ENCODE data around the gene DSTN. TPM values are rescaled to one million over a fixed set of nuclear protein-coding genes. Genes with fewer than 3 reads are reported as not detected.
A peak's percentile ranks its signal among the peaks of the same experiment; 100 is the strongest.

The DSTN gene
- total and polyA plus RNA-seq, 2 of the 4 experiments (the other 2 are of a cell fraction) = 221 to 269 TPM

DNA sequence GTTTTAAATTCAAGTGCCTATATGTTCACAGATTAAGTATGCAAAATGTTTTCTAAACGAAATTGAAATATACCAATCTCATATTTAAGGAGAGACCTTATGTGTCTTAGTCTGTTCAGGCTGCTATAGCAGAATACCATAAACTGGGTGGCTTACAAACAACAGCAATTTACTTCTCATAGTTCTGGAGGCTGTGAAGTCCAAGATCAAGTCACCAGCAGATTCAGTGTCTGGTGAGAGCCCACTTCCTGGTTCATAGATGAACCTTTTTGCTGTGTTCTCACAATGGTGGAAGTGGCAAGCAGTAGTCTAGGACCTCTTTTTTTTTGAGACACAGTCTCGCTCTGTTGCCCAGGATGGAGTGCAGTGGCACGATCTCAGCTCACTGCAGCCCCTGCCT is 3.5 kb upstream of the DSTN start:
- WGBS, 2 experiments (ENCODE audit: extremely low coverage in 2 of 2, insufficient read length in 1 of 2) = no CpG with 5 or more reads among the region's 3 CpGs
- H2BK5ac ChIP-seq (ENCODE audit: low read depth, low read length, poor library complexity, severe bottlenecking) = no peak overlapping the region
- H4K91ac ChIP-seq (ENCODE audit: insufficient read depth, low read depth, low read length) = no peak overlapping the region
- H3K36me3 ChIP-seq (ENCODE audit: control insufficient read depth, insufficient read depth, low read length) = no peaks in the 10 kb centered on the region
- dilution Hi-C loops (cut with HindIII; ENCODE audit: low sequenced_read_pairs, unreplicated experiment) = no loop called here
- peaks cover 9% of the 10 kb centered on the region for H3K4me1 ChIP-seq (ENCODE audit: control insufficient read depth, insufficient read depth, low read length)
- no peak overlapping the region for H2AK9ac ChIP-seq (replicated peaks; ENCODE audit: low read depth, low read length, poor library complexity)
- H3K56ac ChIP-seq (ENCODE audit: extremely low read depth, insufficient read depth, low read length) = no peak overlapping the region
- H4K20me1 ChIP-seq (ENCODE audit: insufficient read depth, low read length) = peaks cover 10% of the 10 kb centered on the region
- peaks cover 5% of the 10 kb centered on the region; the same call in 1 of the 2 replicates for H3K9me1 ChIP-seq (ENCODE audit: insufficient read depth, low read length)
- H2BK120ac ChIP-seq (ENCODE audit: low read depth, low read length) = no peak overlapping the region
- H3K23ac ChIP-seq (ENCODE audit: low read depth, low read length) = no peak overlapping the region
- intact Hi-C loops (cut with micrococcal nuclease) = no loop called here
- H2BK15ac ChIP-seq (ENCODE audit: low read depth, low read length) = no peak overlapping the region
- H2BK20ac ChIP-seq (ENCODE audit: low read depth, low read length) = 0 out of 2 replicates have a peak overlapping the region, but pooled peaks have one; percentile 20
- no peak overlapping the region for H2AFZ ChIP-seq (replicated peaks; ENCODE audit: low read length, poor library complexity)
- ChIA-PET CTCF (interaction anchor here (0.7 kb wide), 1 partner anchor 62 kb away, joined by 4 read pairs; no protein-coding TSS in a partner anchor), POLR2A (ENCODE audit: unreplicated experiment) (no interaction called here)
- no peak overlapping the region for H3K27ac ChIP-seq (ENCODE audit: insufficient read depth, low read length)
- TF ChIP-seq FOS (IDR thresholded peaks at IDR 0.05; ENCODE audit: low read depth, low read length) (no peak), NFE2L2 (IDR thresholded peaks at IDR 0.05; ENCODE audit: low read depth, low read length) (no peak), POLR2A (IDR thresholded peaks at IDR 0.05; ENCODE audit: low read depth, low read length) (no peak), MAFK (IDR thresholded peaks at IDR 0.05; ENCODE audit: low read depth, low read length) (no peak), CEBPB (IDR thresholded peaks at IDR 0.05; ENCODE audit: low read depth, low read length) (no peak), RCOR1 (IDR thresholded peaks at IDR 0.05; ENCODE audit: insufficient replicate concordance, low read length) (no peak), MAZ (IDR thresholded peaks at IDR 0.05; ENCODE audit: borderline replicate concordance, low read depth, low read length) (no peak), BHLHE40 (IDR thresholded peaks at IDR 0.05; ENCODE audit: low read depth, low read length) (no peak), MXI1 (IDR thresholded peaks at IDR 0.05; ENCODE audit: borderline replicate concordance, low read depth, low read length) (no peak), RAD21 (IDR thresholded peaks at IDR 0.05; ENCODE audit: low read length) (no peak), RFX5 (IDR thresholded peaks at IDR 0.05; ENCODE audit: low read depth, low read length) (no peak)
- TF ChIP-seq, protein P1, sequence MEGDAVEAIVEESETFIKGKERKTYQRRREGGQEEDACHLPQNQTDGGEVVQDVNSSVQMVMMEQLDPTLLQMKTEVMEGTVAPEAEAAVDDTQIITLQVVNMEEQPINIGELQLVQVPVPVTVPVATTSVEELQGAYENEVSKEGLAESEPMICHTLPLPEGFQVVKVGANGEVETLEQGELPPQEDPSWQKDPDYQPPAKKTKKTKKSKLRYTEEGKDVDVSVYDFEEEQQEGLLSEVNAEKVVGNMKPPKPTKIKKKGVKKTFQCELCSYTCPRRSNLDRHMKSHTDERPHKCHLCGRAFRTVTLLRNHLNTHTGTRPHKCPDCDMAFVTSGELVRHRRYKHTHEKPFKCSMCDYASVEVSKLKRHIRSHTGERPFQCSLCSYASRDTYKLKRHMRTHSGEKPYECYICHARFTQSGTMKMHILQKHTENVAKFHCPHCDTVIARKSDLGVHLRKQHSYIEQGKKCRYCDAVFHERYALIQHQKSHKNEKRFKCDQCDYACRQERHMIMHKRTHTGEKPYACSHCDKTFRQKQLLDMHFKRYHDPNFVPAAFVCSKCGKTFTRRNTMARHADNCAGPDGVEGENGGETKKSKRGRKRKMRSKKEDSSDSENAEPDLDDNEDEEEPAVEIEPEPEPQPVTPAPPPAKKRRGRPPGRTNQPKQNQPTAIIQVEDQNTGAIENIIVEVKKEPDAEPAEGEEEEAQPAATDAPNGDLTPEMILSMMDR (conservative IDR thresholded peaks at IDR 0.05; ENCODE audit: low read depth, low read length) = no peak
- H3K9ac ChIP-seq (ENCODE audit: low read depth, low read length) = no peak overlapping the region
- ATAC-seq (ENCODE audit: low read depth) (no peak), DNase-seq (no peak)
- peak overlapping the region; percentile 28 for H3K4ac ChIP-seq (ENCODE audit: low read depth, low read length)
- no peak overlapping the region for H3K4me2 ChIP-seq (ENCODE audit: low read depth, low read length)
- H2AK5ac ChIP-seq (ENCODE audit: low read depth, low read length) = peak overlapping the region; percentile 60
- H4K5ac ChIP-seq (ENCODE audit: low read depth, low read length) = no peak overlapping the region
- no peak overlapping the region for H3K18ac ChIP-seq (ENCODE audit: low read depth, low read length)
- H3K79me1 ChIP-seq (ENCODE audit: low read depth in 1 of 2, low read length in 2 of 2) = peaks cover 8 to 17% of the 10 kb centered on the region in 2 experiments; a peak in 3 of 4 replicates
- in situ Hi-C loops (cut with MboI; ENCODE audit: low sequenced_read_pairs) = no loop called here
- H3K14ac ChIP-seq (replicated peaks; ENCODE audit: low read depth, low read length) = no peak overlapping the region
- H4K8ac ChIP-seq (ENCODE audit: low read depth in 2 of 2, low read length in 2 of 2) = no peak overlapping the region
- H3K27me3 ChIP-seq (ENCODE audit: control insufficient read depth, insufficient read depth, low read length) = no peaks in the 10 kb centered on the region
- BruUV-seq (replicated peaks) = no TSS peak
- H3K9me3 ChIP-seq (ENCODE audit: control insufficient read depth, insufficient read depth, low read length) = no peaks in the 10 kb centered on the region
- H3K4me3 ChIP-seq (ENCODE audit: insufficient read depth, low read depth, low read length) = no peak overlapping the region
